NCI-H748 (cell line): ENCODE results near the gene CD248.
A peak's percentile ranks its signal among the peaks of the same experiment; 100 is the strongest.
"Not testable (repeated sequence)": the region's sequence is repeated elsewhere in the genome, so short reads cannot be mapped to it uniquely, and the experiment has no call there.

Source experiments
- DNase-seq: peaks from one replicate; lab custom pipeline; 2025; ENCODE audit not compliant: unreplicated experiment; lab: John Stamatoyannopoulos, UW

Gene CD248

GRCh38 chr11:66313321-66314185 lies 3.3 kb downstream of the CD248 start:
- DNase-seq = no peak

- DNase-seq = peak; percentile 97
Measured at GRCh38 chr11:66312549-66313320, 4.1 kb downstream of the CD248 start.

- peak; percentile 96 for DNase-seq
Measured at GRCh38 chr11:66311965-66312548, 4.8 kb downstream of the CD248 start.

- no peak for DNase-seq
Measured at GRCh38 chr11:66311470-66311964, 5.3 kb downstream of the CD248 start.

- DNase-seq = not testable (repeated sequence)
Measured at GRCh38 chr11:66310803-66311440, 5.9 kb downstream of the CD248 start.

GRCh38 chr11:66310324-66310723 lies 6.5 kb downstream of the CD248 start:
- DNase-seq = no peak

- DNase-seq = no peak
Measured at GRCh38 chr11:66309475-66309874, 7.4 kb downstream of the CD248 start.

- no peak for DNase-seq
Measured at GRCh38 chr11:66302656-66303055, 14.2 kb downstream of the CD248 start.

- no peak for DNase-seq
Measured at GRCh38 chr11:66299186-66299585, 17.7 kb downstream of the CD248 start.

- DNase-seq = no peak
Measured at GRCh38 chr11:66297610-66298009, 19.2 kb downstream of the CD248 start.

- no peak for DNase-seq
Measured at GRCh38 chr11:66294626-66295620, 21.9 kb downstream of the CD248 start.

GRCh38 chr11:66293777-66294625 lies 22.8 kb downstream of the CD248 start:
- no peak for DNase-seq

- DNase-seq = no peak
Measured at GRCh38 chr11:66293352-66293751, 23.5 kb downstream of the CD248 start.

GRCh38 chr11:66292543-66293332 lies 24.1 kb downstream of the CD248 start:
- peak; percentile 30 for DNase-seq

- DNase-seq = peak; percentile 49
Measured at GRCh38 chr11:66291706-66292542, 24.9 kb downstream of the CD248 start, which contains the start of gene TMEM151A. Gene TMEM151A (plus strand): TSS chr11:66291894. CDS start chr11:66292014, 120 bp downstream.

GRCh38 chr11:66291303-66291705 lies 25.5 kb downstream of the CD248 start:
- no peak for DNase-seq

GRCh38 chr11:66290330-66290621 lies 26.6 kb downstream of the CD248 start:
- DNase-seq = no peak
